Stomach smooth muscle (tissue), 2 donors: ENCODE data around the gene GPRIN1.
A peak's percentile ranks its signal among the peaks of the same experiment; 100 is the strongest.

Source experiments
- H3K27ac ChIP-seq: one replicate; pipeline ENCODE4 v1.7.0; 2013; ENCODE audit warnings: mild to moderate bottlenecking, low read length, inconsistent platforms
- H3K27me3 ChIP-seq, 2 donors: one replicate each; pipeline ENCODE4 v1.7.0; 2013; ENCODE audit warnings: low read length in 2 of 2; ENCODE audit not compliant: insufficient read depth in 2 of 2, control insufficient read depth in 1 of 2
- H3K36me3 ChIP-seq, 2 donors: one replicate each; pipeline ENCODE4 v1.7.0; 2013; ENCODE audit warnings: low read length in 2 of 2; ENCODE audit not compliant: control insufficient read depth in 2 of 2, insufficient read depth in 2 of 2
- H3K4me1 ChIP-seq: one replicate; pipeline ENCODE4 v1.7.0; 2013; ENCODE audit warnings: low read length; ENCODE audit not compliant: control insufficient read depth, insufficient read depth
- H3K4me3 ChIP-seq, 2 donors: one replicate each; pipeline ENCODE4 v1.7.0; 2013; ENCODE audit warnings: low read length in 2 of 2
- H3K9ac ChIP-seq, 2 donors: one replicate each; pipeline ENCODE4 v1.7.0; 2013; ENCODE audit warnings: low read length in 2 of 2, mild to moderate bottlenecking in 1 of 2
- H3K9me3 ChIP-seq, 2 donors: one replicate each; pipeline ENCODE4 v1.7.0; 2013; ENCODE audit warnings: low read length in 2 of 2; ENCODE audit not compliant: control insufficient read depth in 2 of 2
- donor health status: healthy.
- donor health status: Pancreatic carcinoma.

GPRIN1 gene

GRCh38 chr5:176609724-176610434, at the start of gene GPRIN1:
Gene GPRIN1, minus strand, starts transcription at chr5:176610156. Its CDS starts 10,322 bp downstream, at chr5:176599834.
- Histone ChIP-seq H3K4me1 (peaks cover 10% of the 10 kb centered on the region), H3K9me3 (no peaks in the 10 kb centered on the region), H3K4me3 (peak within 1 kb of the TSS; percentile 43 to 68), H3K27me3 (peaks cover 7 to 14% of the 10 kb centered on the region in 2 donors), H3K9ac (no peak within 1 kb of the TSS), H3K27ac (no peak within 1 kb of the TSS), H3K36me3 (no peaks in the 10 kb centered on the region)

DNA sequence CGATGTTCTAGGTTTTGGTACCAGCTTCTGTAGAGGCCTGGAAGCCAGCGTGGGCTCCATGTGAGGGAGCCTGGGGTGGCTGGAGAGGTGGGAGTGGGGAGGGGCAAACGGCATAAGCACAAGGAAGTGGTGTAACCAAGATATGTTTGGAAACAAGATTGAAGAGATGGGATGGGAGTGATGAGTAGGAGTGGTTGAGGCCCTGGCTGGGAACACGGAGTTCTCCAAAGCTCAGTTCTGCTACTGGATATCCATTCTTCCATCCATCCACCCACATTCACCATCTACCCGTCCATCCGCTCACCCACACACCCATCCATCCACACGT, 49.5 kb upstream of the GPRIN1 start:
- Histone ChIP-seq H3K27me3 (peaks cover 10 to 11% of the 10 kb centered on the region in 2 donors), H3K9me3 (no peaks in the 10 kb centered on the region), H3K36me3 (peaks cover 0 to 7% of the 10 kb centered on the region in 2 donors), H3K9ac (no peak overlapping the region), H3K27ac (no peak overlapping the region), H3K4me1 (peaks cover 14% of the 10 kb centered on the region), H3K4me3 (no peak overlapping the region)

- peaks cover 14% of the 10 kb centered on the region for H3K4me1 ChIP-seq
- no peak overlapping the region for H3K4me3 ChIP-seq
- H3K27me3 ChIP-seq: peaks cover 4 to 5% of the 10 kb centered on the region in 2 donors
- H3K36me3 ChIP-seq: peaks cover 2 to 7% of the 10 kb centered on the region in 2 donors
- peak overlapping the region in 1 of 2 donors; percentile 9 for H3K9ac ChIP-seq
- no peak overlapping the region for H3K27ac ChIP-seq
- H3K9me3 ChIP-seq: no peaks in the 10 kb centered on the region
Measured at GRCh38 chr5:176658817-176659511, 49.0 kb upstream of the GPRIN1 start.

DNA sequence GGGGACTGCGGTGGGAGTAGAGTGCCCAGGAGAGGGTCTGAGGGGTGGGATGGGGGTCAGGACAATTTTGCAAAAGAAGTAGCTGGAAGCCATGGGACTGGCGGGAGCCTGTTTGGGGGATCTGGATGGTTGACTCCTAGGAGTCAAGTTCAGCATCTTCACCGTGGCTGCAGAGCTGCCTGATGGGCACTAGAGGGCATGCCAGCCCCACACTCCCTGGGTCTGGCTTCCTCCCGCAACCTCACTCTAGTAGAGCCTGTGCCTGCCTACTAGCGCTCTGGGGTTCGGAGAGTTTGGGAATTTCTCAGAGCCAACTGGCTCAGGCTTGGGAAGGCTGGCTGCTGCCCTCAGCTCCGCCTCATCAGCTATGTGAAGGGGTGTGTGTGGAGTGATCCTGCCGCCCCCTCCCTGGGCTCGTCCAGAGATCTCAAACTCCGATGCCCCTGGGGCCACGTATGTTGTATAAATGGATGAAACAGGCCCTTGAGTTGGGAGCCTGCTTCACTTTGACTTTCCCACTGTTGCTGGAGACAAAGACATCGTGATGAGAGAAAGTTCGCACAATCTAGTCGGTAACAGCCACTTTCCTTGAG, 48.1 kb upstream of the GPRIN1 start:
- Histone ChIP-seq H3K9me3 (no peaks in the 10 kb centered on the region), H3K4me1 (peaks cover 14% of the 10 kb centered on the region), H3K27ac (no peak overlapping the region), H3K36me3 (peaks cover 7 to 13% of the 10 kb centered on the region in 2 donors), H3K9ac (no peak overlapping the region), H3K4me3 (no peak overlapping the region), H3K27me3 (peaks cover 0 to 3% of the 10 kb centered on the region in 2 donors)

DNA sequence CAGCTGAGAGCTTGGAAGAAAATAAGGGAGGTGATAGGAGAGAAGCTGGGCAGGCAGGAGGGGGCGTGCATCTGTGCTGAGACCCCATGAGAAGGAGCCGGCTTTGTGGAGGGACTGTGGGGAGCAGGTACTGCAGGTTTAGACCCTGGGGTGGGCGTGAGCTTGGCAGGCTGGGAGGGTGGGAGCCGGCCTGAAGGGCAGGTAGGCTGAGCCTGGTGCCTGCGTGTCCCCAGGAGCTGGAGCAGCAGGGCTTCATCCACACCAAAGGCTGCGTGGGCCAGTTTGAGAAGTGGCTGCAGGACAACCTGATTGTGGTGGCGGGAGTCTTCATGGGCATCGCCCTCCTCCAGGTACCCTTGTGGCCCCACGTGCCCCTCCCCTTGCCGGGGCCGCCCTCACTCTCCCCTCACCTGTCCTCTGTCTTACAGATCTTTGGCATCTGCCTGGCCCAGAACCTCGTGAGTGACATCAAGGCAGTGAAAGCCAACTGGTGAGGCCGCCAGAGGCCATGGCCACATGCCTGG, 46.6 kb upstream of the GPRIN1 start:
- Histone ChIP-seq H3K27ac (no peak overlapping the region), H3K9me3 (no peaks in the 10 kb centered on the region), H3K9ac (no peak overlapping the region), H3K4me3 (no peak overlapping the region), H3K36me3 (peaks cover 11 to 19% of the 10 kb centered on the region in 2 donors), H3K4me1 (peaks cover 14% of the 10 kb centered on the region), H3K27me3 (no peaks in the 10 kb centered on the region)

DNA sequence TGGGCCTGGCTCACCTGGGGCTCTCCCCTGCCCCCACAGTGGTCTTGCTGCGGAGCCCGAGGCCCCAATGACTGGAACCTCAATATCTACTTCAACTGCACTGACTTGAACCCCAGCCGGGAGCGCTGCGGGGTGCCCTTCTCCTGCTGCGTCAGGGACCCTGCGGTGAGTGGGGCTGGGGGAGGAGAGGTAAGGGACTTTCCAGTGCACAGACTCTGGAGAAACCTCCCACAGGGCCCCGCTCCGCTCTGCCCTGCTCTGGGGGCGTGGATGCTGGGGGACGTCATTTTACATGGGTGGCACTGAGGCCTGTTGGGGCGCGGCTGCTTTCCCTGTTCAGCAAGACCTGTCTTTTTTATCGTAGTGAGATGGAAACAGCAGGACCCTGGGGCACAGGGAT, 44.9 kb upstream of the GPRIN1 start:
- H3K9me3 ChIP-seq: no peaks in the 10 kb centered on the region
- H3K27me3 ChIP-seq: no peaks in the 10 kb centered on the region
- H3K36me3 ChIP-seq: peaks cover 11 to 19% of the 10 kb centered on the region in 2 donors
- peaks cover 10% of the 10 kb centered on the region for H3K4me1 ChIP-seq
- H3K9ac ChIP-seq: no peak overlapping the region
- no peak overlapping the region for H3K27ac ChIP-seq
- no peak overlapping the region for H3K4me3 ChIP-seq

- no peaks in the 10 kb centered on the region for H3K27me3 ChIP-seq
- H3K27ac ChIP-seq: no peak overlapping the region
- peaks cover 11% of the 10 kb centered on the region for H3K4me1 ChIP-seq
- peaks cover 11 to 19% of the 10 kb centered on the region in 2 donors for H3K36me3 ChIP-seq
- H3K9me3 ChIP-seq: no peaks in the 10 kb centered on the region
- H3K4me3 ChIP-seq: no peak overlapping the region
- no peak overlapping the region for H3K9ac ChIP-seq
Measured at GRCh38 chr5:176653401-176654385, 43.7 kb upstream of the GPRIN1 start.

GRCh38 chr5:176652136-176652535, 42.2 kb upstream of the GPRIN1 start:
- Histone ChIP-seq H3K36me3 (peaks cover 11 to 19% of the 10 kb centered on the region in 2 donors), H3K9me3 (no peaks in the 10 kb centered on the region), H3K4me1 (peaks cover 14% of the 10 kb centered on the region), H3K4me3 (no peak overlapping the region), H3K27me3 (no peaks in the 10 kb centered on the region), H3K9ac (no peak overlapping the region), H3K27ac (no peak overlapping the region)

- no peaks in the 10 kb centered on the region for H3K27me3 ChIP-seq
- H3K4me3 ChIP-seq: no peak overlapping the region
- no peak overlapping the region for H3K9ac ChIP-seq
- no peaks in the 10 kb centered on the region for H3K9me3 ChIP-seq
- H3K4me1 ChIP-seq: peaks cover 19% of the 10 kb centered on the region
- no peak overlapping the region for H3K27ac ChIP-seq
- peaks cover 11 to 15% of the 10 kb centered on the region in 2 donors for H3K36me3 ChIP-seq
Measured at GRCh38 chr5:176651472-176651980, 41.6 kb upstream of the GPRIN1 start.
